Measurements from ENCODE around the gene SNX10.

SNX10 gene

DNA sequence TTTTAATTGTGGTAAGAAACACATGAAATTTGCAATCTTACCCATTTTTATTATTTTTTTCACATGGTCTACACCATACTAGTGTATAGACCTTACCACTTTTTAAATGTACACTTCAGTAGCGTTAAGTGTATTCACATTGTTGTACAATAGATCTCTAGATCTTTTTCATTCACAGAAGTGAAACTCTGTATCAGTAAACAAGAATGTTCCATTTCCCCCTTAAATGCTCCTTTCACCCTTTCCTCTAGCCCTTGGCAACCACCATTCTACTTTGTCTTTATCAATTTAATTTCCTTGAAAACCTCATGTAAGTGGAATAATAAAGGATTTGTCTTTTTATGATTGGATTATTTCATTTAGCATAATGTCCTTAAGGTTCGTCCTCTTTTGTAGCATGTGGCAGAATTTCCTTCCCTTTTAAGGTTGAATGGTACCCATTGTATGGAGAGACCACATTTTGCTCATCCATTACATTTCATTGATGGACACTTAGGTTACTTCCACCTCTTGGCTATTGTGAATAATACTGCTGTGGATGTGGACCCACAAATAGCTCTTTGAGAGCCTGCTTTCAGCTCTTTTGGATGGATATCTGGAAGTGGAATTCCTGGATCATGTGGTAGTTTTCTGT lies 45.7 kb downstream of the SNX10 start:
- DNase-seq (ENCODE audit: low read depth) = no peak

DNA sequence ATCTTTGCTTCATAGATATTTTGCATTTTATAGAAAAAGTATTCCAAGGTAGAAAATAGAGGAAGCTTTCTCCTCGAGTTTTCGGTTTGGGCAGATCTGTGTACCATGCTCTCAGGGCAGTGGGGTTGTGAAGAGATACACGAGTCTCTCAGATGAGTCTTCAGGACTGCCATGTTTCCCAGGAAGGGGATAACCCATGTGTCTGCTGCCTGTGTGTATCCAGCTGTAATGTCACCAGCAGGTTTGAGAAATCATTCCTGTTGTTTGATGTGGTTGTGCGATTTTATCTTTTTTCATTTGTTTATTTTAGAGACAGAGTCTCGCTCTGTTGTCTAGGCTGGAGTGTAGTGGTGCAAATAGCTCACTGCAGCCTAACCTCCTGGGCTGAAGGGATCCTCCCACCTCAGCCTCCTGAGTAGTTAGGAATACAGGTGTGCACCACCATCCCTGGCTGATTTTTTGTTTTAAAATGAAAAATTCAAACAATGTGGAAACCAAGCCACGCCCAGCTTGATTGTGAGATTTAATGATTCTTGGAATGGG lies 48.9 kb downstream of the SNX10 start:
- no peak for DNase-seq (ENCODE audit: low read depth)

- DNase-seq (ENCODE audit: low read depth) = no peak
These were observed 51.7 kb downstream of the SNX10 start for GRCh38 chr7:26343320-26343832.

DNA sequence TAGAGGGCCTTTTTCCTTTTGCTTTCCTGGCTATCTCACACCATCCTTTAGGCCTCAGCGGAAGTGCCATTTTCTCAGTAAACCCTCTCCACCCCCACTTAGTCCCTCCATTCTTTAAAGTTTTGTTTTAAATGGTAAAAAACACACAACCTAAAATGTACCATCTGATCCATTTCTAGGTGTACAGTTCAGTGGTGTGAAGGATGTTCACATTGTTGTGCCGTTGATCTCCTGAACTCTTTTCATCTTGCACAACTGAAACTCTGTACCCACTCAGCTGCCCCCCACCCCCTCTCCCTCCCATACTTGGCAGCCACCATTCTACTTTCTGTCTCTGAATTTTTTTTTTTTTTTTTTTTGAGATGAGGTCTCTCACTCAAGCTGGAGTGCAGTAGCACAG lies 52.2 kb downstream of the SNX10 start:
- no peak for DNase-seq (ENCODE audit: low read depth)

DNA sequence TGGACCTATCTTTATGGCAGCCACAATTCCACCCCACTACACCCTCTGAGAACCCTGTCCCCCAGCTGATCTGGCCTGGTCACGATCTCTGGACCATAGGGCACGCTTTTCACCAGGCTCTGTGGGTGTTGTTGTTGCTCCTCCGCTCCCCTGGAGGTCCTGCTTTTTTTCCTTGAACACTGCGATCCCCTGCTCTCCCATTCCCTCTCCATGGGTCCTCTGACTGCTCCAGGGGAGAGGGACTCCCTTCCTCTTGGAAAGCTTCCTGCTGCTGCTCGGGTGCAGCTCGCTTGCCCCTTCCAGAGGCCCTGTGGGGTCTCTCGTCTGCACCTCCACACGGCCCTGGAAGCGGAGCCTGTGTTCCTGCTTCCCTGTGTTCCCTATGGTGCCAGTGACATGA lies 53.5 kb downstream of the SNX10 start:
- DNase-seq (ENCODE audit: low read depth) = no peak

GRCh38 chr7:26345837-26346236 lies 54.2 kb downstream of the SNX10 start:
- no peak for DNase-seq (ENCODE audit: low read depth)

DNA sequence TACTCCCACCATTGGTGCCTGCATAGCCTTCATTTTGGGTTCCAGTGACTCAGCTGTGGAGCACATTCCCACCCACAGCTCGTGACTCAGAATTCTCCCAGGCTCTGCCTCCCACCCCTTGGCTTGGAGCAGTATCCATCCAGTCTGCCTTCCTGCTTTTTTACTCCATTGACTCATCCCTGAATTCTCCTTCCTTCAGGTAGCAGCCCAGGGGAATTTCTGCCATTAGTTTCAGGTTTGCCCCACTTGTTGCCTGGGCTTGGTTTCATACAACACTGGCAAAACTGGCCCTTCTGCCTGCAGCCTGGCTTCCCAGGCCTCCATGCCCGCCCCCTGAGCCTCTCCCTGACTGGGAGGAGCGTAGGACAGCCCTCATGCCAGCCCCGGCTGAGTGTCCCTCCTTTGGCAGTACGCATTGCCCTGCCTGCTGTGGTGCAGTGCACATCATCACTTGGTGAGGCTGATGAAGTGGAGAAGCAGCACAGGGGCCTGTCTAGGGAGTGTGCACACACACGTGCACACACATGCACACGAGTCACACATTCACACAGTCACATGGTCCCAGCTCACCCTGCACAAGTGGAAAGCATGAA lies 55.0 kb downstream of the SNX10 start:
- DNase-seq (ENCODE audit: low read depth) = no peak

DNA sequence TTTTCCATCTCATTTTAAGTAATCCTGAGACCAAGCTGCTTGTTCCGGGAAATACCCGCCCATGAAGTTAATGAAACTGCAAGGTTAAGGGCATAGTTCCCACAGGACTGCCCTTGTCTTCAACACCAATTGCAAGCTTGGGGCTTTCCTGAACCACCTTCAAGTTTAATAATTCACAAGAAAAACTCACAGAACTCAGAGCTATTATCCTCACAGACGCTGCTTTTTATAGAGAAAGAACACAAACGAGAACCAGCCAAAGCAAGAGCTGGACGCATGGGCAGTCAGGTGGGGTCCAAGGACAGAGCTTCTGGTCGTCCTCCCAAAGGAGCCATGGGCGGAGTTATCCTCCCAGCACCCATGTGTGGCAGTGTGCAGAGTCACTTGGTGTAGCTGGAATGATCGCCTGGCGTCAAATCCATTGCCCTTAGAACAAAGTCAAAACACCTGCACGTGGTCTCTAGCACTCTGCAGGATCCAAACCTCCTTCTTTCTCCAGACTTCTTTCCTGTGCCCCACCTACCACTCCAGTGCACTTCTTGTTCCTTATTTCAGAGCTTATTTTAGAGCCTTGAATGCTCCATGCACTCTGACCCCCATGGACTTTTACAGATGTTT lies 56.7 kb downstream of the SNX10 start:
- DNase-seq (ENCODE audit: low read depth) = no peak

DNA sequence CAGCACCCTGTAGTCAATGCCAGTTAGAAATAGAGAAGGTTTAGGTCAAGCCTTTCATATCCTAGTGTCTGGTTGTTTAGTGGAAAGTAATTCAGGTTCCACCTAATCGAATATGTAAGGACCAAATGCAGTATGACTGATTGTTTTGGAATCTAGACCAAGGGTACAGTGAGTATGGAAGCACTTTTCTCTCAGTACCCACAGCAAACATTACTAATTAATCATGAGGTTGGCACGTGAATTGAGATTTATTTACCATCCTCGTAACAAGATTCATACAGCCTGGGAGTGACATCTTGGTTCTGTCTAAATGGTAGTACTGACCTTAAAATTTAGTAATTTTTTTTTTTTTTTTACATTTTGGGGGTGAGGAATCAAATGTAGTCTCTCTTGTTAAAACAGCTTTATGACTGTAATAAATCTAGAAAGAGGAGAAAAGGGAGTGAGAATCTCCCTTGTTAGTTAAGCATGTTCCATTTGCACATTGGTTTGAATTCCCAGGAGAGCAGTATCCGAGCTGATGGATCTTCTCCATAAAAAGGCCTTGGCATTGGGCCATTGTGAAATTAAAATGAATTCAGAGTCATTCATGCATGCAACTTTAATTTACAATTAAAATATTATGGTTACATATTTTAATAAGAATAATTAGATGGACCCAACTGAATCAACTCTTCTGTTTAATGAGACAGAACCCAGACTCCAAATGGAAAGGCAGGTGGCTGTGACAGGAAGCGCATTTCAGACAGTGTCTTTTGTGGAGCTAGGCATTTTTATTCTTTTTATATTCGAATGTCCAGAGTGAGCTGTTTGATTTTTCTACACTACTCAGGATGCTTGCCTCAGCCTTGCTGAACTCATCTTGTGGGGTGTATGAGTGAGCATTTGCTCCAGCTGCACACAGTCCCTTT lies 57.6 kb downstream of the SNX10 start:
- no peak for DNase-seq (ENCODE audit: low read depth)

DNA sequence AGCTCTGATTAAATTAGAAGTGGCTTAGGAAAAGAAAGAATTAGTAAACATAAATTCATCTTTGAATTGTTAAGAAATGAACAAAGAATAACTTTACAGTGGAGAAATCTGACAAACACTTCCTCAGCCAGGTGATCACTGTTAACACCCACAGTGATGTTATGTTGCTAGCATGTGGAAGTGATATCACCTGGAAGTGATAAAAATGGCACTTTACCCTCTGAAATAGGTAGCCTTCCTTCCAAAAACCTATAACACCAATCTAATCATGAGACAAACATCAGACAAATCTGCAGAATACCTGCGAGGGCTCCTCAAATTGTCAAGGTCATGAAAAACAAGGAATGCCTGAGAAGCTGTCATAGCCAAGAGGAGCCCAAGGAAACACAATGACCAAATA lies 59.5 kb downstream of the SNX10 start:
- no peak for DNase-seq (ENCODE audit: low read depth)

GRCh38 chr7:26356229-26356628 lies 64.6 kb downstream of the SNX10 start:
- DNase-seq (ENCODE audit: low read depth) = no peak

GRCh38 chr7:26356929-26357798 lies 65.5 kb downstream of the SNX10 start:
- no peak for DNase-seq (ENCODE audit: low read depth)

- DNase-seq (ENCODE audit: low read depth) = no peak
These were observed 66.1 kb downstream of the SNX10 start for GRCh38 chr7:26357799-26358151.

- DNase-seq (ENCODE audit: low read depth) = no peak
These were observed 69.0 kb downstream of the SNX10 start for GRCh38 chr7:26360650-26361049.

- DNase-seq (ENCODE audit: low read depth) = no peak
These were observed 70.0 kb downstream of the SNX10 start for GRCh38 chr7:26361637-26362036.

DNA sequence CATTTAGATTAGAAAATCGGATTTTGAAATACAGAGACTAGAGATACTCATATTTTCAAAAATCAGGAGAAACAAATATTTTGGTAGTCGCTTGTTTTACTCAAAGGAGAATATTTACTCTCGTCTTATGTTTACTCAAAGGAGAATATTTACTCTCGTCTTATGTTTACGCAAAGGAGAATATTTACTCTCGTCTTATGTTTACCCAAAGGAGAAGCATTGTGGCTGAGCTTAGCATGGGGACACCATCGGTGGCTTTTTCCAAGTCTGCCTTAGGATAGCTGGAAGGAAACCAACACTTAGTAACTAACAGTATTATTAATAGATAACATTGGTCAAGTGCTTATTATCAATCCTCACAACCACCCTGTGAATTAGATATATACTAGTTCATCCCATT lies 71.8 kb downstream of the SNX10 start:
- DNase-seq (ENCODE audit: low read depth) = no peak

- DNase-seq (ENCODE audit: low read depth) = peak; percentile 31
These were observed 73.6 kb downstream of the SNX10 start for GRCh38 chr7:26365077-26365900.

DNA sequence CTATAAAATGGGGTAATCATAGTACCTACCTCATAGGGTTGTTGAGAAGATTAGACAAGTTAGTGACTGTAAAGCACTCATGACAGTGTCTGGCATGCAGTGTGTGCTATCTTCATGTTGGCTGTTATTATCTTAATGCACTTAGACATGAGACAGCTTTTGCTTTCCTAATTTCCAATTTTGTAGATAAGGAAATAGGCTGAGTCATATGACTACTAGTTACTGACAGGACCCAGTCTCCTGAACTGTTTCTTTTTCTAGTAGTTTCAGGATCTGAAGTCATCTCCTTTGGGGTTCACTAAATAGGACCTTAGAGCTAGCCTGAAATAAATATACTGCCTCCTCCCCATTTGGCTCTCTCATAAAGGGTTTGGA lies 74.2 kb downstream of the SNX10 start:
- no peak for DNase-seq (ENCODE audit: low read depth)

- no peak for DNase-seq (ENCODE audit: low read depth)
These were observed 75.6 kb downstream of the SNX10 start for GRCh38 chr7:26367219-26367711.

- no peak for DNase-seq (ENCODE audit: low read depth)
These were observed 76.9 kb downstream of the SNX10 start for GRCh38 chr7:26368542-26368941.
